Esophagus muscularis mucosa (tissue), 3 donors: ENCODE measurements around the gene GPR34.

Experiments
- CTCF ChIP-seq, 3 experiments: fragments of 200-600 bp in 2 of 3; fragments of 450-650 bp in 1 of 3; sonication (generic) in 2 of 3; IDR thresholded peaks; one replicate each; pipeline ENCODE4 v1.5.1; 2017 to 2019; ENCODE audit warnings: antibody characterized with exemption in 3 of 3, mild to moderate bottlenecking in 2 of 3, moderate library complexity in 1 of 3
- POLR2A ChIP-seq: fragments of 450-650 bp; IDR thresholded peaks from one replicate; pipeline ENCODE4 v1.6.1; 2017; ENCODE audit warnings: antibody characterized with exemption, moderate library complexity, mild to moderate bottlenecking, low read depth
- POLR2AphosphoS5 ChIP-seq, 2 donors: sonication (generic); formaldehyde crosslinking; IDR thresholded peaks; one replicate each; pipeline ENCODE4 v1.6.1; 2017; ENCODE audit warnings: antibody characterized with exemption in 2 of 2

- TF ChIP-seq CTCF (IDR thresholded peaks at IDR 0.05) (no peak), POLR2AphosphoS5 (IDR thresholded peaks at IDR 0.05) (no peak), POLR2A (no peak)
Observed at GRCh38 chrX:41737065-41737464, 48.3 kb downstream of the GPR34 start.
